Heart left ventricle (tissue), 16 donors: ENCODE measurements around the gene MAPK11. TPM values are rescaled to one million over a fixed set of nuclear protein-coding genes. Genes with fewer than 3 reads are reported as not detected.

Experiments
- ATAC-seq, 4 donors: fragments of 200-7000 bp; cut with Tn5 transposase; one replicate each; pipeline ENCODE4 v1.9.1; 2020 to 2022; ENCODE audit warnings: moderate library complexity in 4 of 4, mild to moderate bottlenecking in 3 of 4, moderate number of reproducible peaks in 1 of 4
- DNase-seq, 5 donors: peaks; one replicate each; pipeline ENCODE4 v3.0.0-alpha.2; 2020
- H3K27ac ChIP-seq, 12 donors: fragments of 200-600 bp; sonication (generic) in 4 of 12; one replicate each; pipeline versions ENCODE4 v1.5.0 to v1.8.0; 2016 to 2022; ENCODE audit warnings: mild to moderate bottlenecking in 2 of 12
- H3K27me3 ChIP-seq, 9 donors: fragments of 200-600 bp; sonication (generic) in 2 of 9; one replicate each; pipeline versions ENCODE4 v1.5.1 to v1.8.0; 2016 to 2022; ENCODE audit warnings: mild to moderate bottlenecking in 3 of 9
- H3K36me3 ChIP-seq, 9 donors: fragments of 200-600 bp; sonication (generic) in 2 of 9; one replicate each; pipeline versions ENCODE4 v1.5.0 to v1.8.0; 2018 to 2022; ENCODE audit warnings: mild to moderate bottlenecking in 2 of 9
- H3K4me1 ChIP-seq, 12 donors: fragments of 200-600 bp; sonication (generic) in 4 of 12; one replicate each; pipeline versions ENCODE4 v1.5.0 to v1.8.0; 2016 to 2022; ENCODE audit warnings: mild to moderate bottlenecking in 3 of 12
- H3K4me3 ChIP-seq, 12 donors: fragments of 200-600 bp; sonication (generic) in 4 of 12; one replicate each; pipeline versions ENCODE4 v1.5.0 to v1.8.0; 2017 to 2022; ENCODE audit warnings: mild to moderate bottlenecking in 9 of 12, moderate library complexity in 4 of 12
- H3K9me3 ChIP-seq, 12 donors: fragments of 200-600 bp; sonication (generic) in 4 of 12; one replicate each; pipeline versions ENCODE4 v1.5.0 to v1.8.0; 2016 to 2022; ENCODE audit warnings: mild to moderate bottlenecking in 1 of 12
- POLR2A ChIP-seq, 2 donors: fragments of 450-650 bp; IDR thresholded peaks; one replicate each; pipeline ENCODE4 v1.6.1; 2017; ENCODE audit warnings: antibody characterized with exemption in 2 of 2, mild to moderate bottlenecking in 2 of 2, moderate library complexity in 2 of 2
- WGBS, 4 donors: extraction: QIAGEN DNeasy Blood & Tissue Kit in 2 of 4; methylation state at CpG; one replicate each; pipeline versions ENCODE4 v1.1.5 to v1.1.7; 2013 to 2018; 5-methylcytosine and 5-hydroxymethylcytosine counted together
- intact Hi-C, 10 donors: fragments of 100-400 bp; cut with DNase I; formaldehyde crosslinking; loops; one replicate each; pipeline versions ENCODE4 v1.11.1 to v1.14.2; 2022
- polyA plus RNA-seq, 2 donors: library from polyadenylated mRNA; stranded (reverse); fragments of 200-250 nt; gene quantifications; one replicate each; pipeline ENCODE4 v1.2.3, GENCODE V29; 2013
- total RNA-seq, 9 donors: library from RNA; depleted of rRNA in 2 of 9; stranded (reverse); fragments of >200 nt in 2 of 9; fragmentation: NEBNext Ultra II Directional in 3 of 9; extraction: Animal tissue kit (Norgen Biotek cat#: 25700) in 3 of 9; gene quantifications; one replicate each; pipeline versions ENCODE4 v1.1.0 to v1.2.4, GENCODE V29; 2016 to 2023
- TF ChIP-seq, protein P1 (sequence below), 12 donors: fragments of 200-600 bp; sonication (generic) in 4 of 12; IDR thresholded peaks; one replicate each; pipeline versions ENCODE4 v1.5.0 to v1.8.0; 2018 to 2022; ENCODE audit warnings: antibody characterized with exemption in 12 of 12, mild to moderate bottlenecking in 5 of 12
- donor health status: ischemic (EF 13 %, LVEDD 7.1; RV severe dilation, severe dysfunction).
- donor health status: healthy with polysubstance abuse.
- donor health status: DM: no; HTN: yes; CAD: no.
- donor health status: DM: no; HTN: no; CAD: no.
- donor health status: ischemic (EF 25% LVEDD 6.9; RV normal size, moderate dysfunction).
- donor health status: ischemic (EF 25% LVEDD 5.7; RV mildly dilated, moderate dysfunction).
- donor health status: healthy.
- donor health status: DM: yes; HTN: yes; CAD: no.
- donor health status: ischemic (EF 35%, LVEDD 5.7; RV mildly dilated, moderate dysfunction).
- donor health status: nonischemic (EF 11% LVEDD 7.7; RV severe dilation, severe dysfunction).
- donor health status: DM: yes; HTN: yes; CAD: no.
- donor health status: PGD.
- donor health status: ischemic (EF 29% LVEDD 5.4; RV normal size, mild dysfunction).
- donor health status: nonischemic (EF 23%, LVEDD 6.1; RV moderate dilation, normal function).

MAPK11 gene
- total and polyA plus RNA-seq, 11 donors, result 5.0 to 12.1 (median 7.5) TPM

DNA sequence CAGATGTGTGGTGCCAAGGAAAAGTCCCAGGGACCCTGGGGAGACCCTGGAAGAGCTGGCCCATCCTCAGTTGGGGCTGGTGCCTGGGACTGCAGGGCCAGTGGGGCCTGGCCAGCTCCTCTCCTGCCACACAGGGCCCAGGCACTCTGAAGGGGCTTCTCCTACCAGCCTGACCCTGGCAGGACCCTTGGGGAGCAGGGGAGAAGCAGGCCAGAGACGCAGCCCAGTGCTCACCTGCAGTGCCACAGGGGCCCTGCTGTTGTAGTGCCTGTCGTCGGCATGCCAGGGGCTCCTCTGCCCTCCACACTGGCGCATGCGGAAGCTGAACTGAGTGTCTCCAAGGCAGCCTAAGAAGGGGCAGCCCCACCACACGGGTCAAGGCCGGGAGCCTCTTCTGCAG, 47.5 kb upstream of the MAPK11 start:
- no peak for TF ChIP-seq POLR2A (IDR thresholded peaks at IDR 0.05)
- Histone ChIP-seq H3K4me1 (peaks cover 0 to 20% (median 1%) of the 10 kb centered on the region in 12 donors), H3K27ac (no peak overlapping the region), H3K4me3 (no peak overlapping the region), H3K36me3 (no peaks in the 10 kb centered on the region), H3K27me3 (no peaks in the 10 kb centered on the region), H3K9me3 (no peaks in the 10 kb centered on the region)
- ATAC-seq, result no peak
- 94 to 100% (median 95%) methylated on average over 2 to 7 of the region's 7 CpGs for WGBS, 4 donors
- intact Hi-C loops, result no loop called here
- DNase-seq, result peak in 1 of 5 donors; percentile 15

DNA sequence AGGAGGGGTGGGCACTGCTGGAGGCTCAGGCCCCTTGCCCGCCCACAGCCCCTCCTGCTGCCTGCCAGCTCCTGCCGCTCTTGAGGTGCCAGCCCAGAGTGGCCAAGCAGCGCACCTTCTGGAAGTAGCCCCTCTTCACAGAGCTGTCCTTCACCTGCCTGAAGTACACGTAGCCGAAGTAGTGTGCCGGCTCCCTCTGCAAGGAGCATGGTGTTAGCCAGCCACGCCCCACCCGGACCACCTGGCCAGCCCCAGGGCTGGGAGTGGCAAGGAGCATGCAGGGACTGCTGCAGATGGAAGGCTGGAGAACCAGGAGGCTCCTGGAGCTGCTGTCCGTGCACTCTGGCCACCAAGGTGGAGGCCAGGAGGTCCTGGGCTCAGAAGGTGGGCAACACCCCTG, 47.0 kb upstream of the MAPK11 start:
- TF ChIP-seq, protein P1, sequence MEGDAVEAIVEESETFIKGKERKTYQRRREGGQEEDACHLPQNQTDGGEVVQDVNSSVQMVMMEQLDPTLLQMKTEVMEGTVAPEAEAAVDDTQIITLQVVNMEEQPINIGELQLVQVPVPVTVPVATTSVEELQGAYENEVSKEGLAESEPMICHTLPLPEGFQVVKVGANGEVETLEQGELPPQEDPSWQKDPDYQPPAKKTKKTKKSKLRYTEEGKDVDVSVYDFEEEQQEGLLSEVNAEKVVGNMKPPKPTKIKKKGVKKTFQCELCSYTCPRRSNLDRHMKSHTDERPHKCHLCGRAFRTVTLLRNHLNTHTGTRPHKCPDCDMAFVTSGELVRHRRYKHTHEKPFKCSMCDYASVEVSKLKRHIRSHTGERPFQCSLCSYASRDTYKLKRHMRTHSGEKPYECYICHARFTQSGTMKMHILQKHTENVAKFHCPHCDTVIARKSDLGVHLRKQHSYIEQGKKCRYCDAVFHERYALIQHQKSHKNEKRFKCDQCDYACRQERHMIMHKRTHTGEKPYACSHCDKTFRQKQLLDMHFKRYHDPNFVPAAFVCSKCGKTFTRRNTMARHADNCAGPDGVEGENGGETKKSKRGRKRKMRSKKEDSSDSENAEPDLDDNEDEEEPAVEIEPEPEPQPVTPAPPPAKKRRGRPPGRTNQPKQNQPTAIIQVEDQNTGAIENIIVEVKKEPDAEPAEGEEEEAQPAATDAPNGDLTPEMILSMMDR (IDR thresholded peaks at IDR 0.05), result no peak
- no peak for TF ChIP-seq POLR2A (IDR thresholded peaks at IDR 0.05)
- ATAC-seq (no peak), DNase-seq (no peak)
- intact Hi-C loops, result no loop called here
- H3K4me3 ChIP-seq, result no peak overlapping the region
- H3K9me3 ChIP-seq, result no peaks in the 10 kb centered on the region
- no peaks in the 10 kb centered on the region for H3K36me3 ChIP-seq
- no peaks in the 10 kb centered on the region for H3K27me3 ChIP-seq
- no peak overlapping the region for H3K27ac ChIP-seq
- 89 to 98% (median 96%) methylated on average over 3 to 9 of the region's 9 CpGs for WGBS, 4 donors
- H3K4me1 ChIP-seq, result peaks cover 0 to 20% (median 1%) of the 10 kb centered on the region in 12 donors

DNA sequence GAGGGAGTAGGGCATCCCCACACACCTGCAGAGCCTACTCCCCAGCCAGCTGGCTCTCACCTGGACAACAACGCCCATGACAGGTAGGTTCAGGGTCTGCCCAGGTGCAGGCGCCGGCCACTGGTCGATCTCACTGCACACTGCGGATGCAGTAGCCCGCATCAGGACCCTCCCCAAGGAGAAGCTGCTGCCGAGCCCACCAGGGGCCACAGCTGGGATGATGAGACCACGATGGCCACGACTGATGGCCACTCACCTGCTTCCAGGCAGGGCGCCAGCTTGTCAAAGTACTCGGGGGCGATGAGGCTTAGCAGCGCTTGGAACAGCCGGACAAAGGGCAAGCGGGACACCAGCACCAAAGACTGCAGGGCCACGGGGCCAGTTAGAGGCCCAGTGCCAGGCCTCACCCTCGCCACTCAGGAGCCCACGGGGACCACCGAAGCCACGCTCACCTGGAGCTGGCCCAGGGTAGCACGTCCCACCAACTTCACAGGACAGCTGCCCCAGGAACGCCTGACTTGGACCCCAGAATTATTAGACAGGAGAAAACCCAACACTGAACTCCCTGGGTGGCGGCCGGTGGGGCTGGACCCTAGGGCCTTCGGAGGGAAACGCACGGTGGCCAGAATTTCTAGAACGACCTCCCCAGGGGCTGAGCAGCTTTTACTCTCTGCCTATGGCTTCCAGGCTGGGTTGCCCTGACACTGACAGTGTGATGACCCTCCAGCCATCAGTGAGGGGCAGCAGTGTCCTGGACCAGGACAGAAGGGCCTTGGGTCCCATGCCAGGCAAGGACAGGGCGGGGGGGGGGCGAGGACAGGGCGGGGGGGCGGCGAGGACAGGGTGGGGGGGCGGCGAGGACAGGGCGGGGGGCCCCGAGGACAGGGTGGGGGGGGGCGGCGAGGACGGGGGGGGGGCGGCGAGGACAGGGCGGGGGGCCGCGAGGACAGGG, 46.2 kb upstream of the MAPK11 start:
- H3K27ac ChIP-seq, result no peak overlapping the region
- no peak overlapping the region for H3K4me3 ChIP-seq
- TF ChIP-seq, protein P1 (IDR thresholded peaks at IDR 0.05), result no peak
- TF ChIP-seq POLR2A (IDR thresholded peaks at IDR 0.05), result no peak
- no peaks in the 10 kb centered on the region for H3K9me3 ChIP-seq
- H3K36me3 ChIP-seq, result no peaks in the 10 kb centered on the region
- peak in 1 of 5 donors; percentile 21 for DNase-seq
- no peak for ATAC-seq
- no peaks in the 10 kb centered on the region for H3K27me3 ChIP-seq
- peaks cover 0 to 20% (median 1%) of the 10 kb centered on the region in 12 donors for H3K4me1 ChIP-seq
- WGBS, 4 donors, result 86 to 90% (median 88%) methylated on average over 20 to 33 of the region's 45 CpGs
- intact Hi-C loops, result no loop called here

DNA sequence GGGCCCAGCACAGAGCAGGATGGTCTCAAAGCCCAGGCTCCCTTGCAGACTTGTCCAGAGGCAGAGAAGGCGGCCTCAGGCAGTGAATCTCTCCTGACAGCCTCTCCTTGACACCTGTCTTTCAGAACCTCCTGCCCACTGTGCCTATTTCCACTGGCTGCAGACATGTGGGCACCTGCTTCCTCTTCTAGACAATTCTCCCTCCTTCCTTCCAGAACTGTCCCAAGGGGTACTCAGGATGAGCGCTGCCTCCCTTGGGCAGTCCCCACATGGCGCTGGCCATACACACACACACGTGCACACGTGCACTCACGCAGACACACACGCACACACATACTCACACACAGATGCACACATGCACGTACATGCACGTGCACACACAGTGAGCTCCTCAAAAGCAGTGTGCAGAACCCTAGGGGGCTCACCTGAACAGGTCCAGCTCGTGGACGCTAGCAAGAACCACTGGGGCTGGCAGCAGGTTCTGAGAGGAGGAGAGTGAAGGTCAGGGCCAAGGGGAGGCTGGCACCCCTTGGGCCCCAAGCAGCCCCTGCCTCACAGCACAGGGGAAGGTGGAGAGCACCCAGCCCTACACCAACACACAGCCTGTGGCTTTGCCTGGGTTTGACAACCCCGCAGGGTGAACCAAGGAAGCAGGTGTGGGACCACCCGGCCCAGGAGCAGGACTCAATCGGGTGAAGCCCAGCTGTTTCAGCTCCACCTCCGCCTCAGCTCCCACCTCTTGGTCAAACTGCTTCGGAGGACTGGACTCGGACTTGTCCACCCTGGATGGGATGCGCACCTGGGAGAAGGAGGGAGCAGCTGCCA, 45.3 kb upstream of the MAPK11 start:
- H3K4me1 ChIP-seq, result peaks cover 0 to 20% (median 1%) of the 10 kb centered on the region in 12 donors
- no peaks in the 10 kb centered on the region for H3K27me3 ChIP-seq
- H3K27ac ChIP-seq, result no peak overlapping the region
- H3K9me3 ChIP-seq, result no peaks in the 10 kb centered on the region
- intact Hi-C loops, result no loop called here
- 88 to 94% (median 92%) methylated on average over 12 to 18 of the region's 18 CpGs for WGBS, 4 donors
- no peak for TF ChIP-seq POLR2A (IDR thresholded peaks at IDR 0.05)
- TF ChIP-seq, protein P1 (IDR thresholded peaks at IDR 0.05), result no peak
- no peak overlapping the region for H3K4me3 ChIP-seq
- peak in 1 of 5 donors; percentile 14 for DNase-seq
- ATAC-seq, result no peak
- no peaks in the 10 kb centered on the region for H3K36me3 ChIP-seq
